ENCODE results near the gene TBX10. TPM values are rescaled to one million over a fixed set of nuclear protein-coding genes. Genes with fewer than 3 reads are reported as not detected.

The TBX10 gene
- polyA plus RNA-seq, 1 of the 3 experiments (the other 2 are of a cell fraction), result not detected

DNA sequence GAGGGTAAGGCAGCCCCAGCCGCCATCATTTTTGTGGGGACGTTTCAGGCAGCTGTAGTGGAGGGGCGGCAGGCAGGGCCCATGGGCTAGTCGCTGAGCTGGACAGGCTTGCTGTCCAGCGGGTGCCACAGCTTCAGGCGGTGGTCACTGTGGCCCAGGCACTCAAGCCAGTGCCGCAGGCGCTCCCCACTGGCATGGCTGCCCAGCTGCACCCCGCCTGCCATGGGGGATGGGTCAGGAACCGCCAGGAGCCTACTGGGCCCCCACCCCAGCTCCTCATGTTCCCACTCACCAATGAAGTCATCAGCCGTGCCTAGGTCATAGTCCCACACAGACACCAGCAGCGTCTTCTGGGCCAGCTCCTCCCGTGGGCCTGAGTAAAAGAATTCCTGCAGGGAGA, 26.8 kb downstream of the TBX10 start:
- no peak overlapping the region for H3K9ac ChIP-seq
- 91% methylated on average over 9 of the region's 13 CpGs for WGBS (ENCODE audit: low lambda C conversion rate)
- H3K36me3 ChIP-seq (replicated peaks in 1 of 2; ENCODE audit: control insufficient read depth in 1 of 2, insufficient read depth in 2 of 2, low read length in 1 of 2), result peaks cover 5 to 42% of the 10 kb centered on the region in 2 experiments
- POLR2A ChIA-PET, result no interaction called here
- no peaks in the 10 kb centered on the region for H3K9me3 ChIP-seq
- no peak overlapping the region for H3K27ac ChIP-seq (ENCODE audit: low read depth in 2 of 2, low read length in 1 of 2)
- peaks cover 7% of the 10 kb centered on the region for H3K79me2 ChIP-seq (ENCODE audit: insufficient read depth)
- no peaks in the 10 kb centered on the region for H3K27me3 ChIP-seq (ENCODE audit: insufficient read depth)
- no peaks in the 10 kb centered on the region for H3F3A ChIP-seq (replicated peaks; ENCODE audit: insufficient read depth)
- no peaks in the 10 kb centered on the region for H3K9me2 ChIP-seq
- peaks cover 1 to 4% of the 10 kb centered on the region in 2 experiments; a peak in 3 of 4 replicates for H3K4me1 ChIP-seq (ENCODE audit: control insufficient read depth in 1 of 2, insufficient read depth in 2 of 2, low read depth in 1 of 2, low read length in 1 of 2)
- no peak for DNase-seq
- TF ChIP-seq RXRA (IDR thresholded peaks at IDR 0.05; ENCODE audit: borderline replicate concordance, low read depth), result no peak
- no peak for TF ChIP-seq MXI1 (IDR thresholded peaks at IDR 0.05; ENCODE audit: low read depth, low read length)
- TF ChIP-seq, protein P1, sequence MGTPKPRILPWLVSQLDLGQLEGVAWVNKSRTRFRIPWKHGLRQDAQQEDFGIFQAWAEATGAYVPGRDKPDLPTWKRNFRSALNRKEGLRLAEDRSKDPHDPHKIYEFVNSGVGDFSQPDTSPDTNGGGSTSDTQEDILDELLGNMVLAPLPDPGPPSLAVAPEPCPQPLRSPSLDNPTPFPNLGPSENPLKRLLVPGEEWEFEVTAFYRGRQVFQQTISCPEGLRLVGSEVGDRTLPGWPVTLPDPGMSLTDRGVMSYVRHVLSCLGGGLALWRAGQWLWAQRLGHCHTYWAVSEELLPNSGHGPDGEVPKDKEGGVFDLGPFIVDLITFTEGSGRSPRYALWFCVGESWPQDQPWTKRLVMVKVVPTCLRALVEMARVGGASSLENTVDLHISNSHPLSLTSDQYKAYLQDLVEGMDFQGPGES (IDR thresholded peaks at IDR 0.05; ENCODE audit: low read depth, low read length), result no peak
- TF ChIP-seq POLR2AphosphoS5 (IDR thresholded peaks at IDR 0.05; ENCODE audit: low read depth, low read length), result no peak
- TF ChIP-seq FOXJ3 (CRISPR knock-in tag; IDR thresholded peaks at IDR 0.05), result no peak
- TF ChIP-seq FOXM1 (IDR thresholded peaks at IDR 0.05; ENCODE audit: low read depth), result no peak
- TF ChIP-seq TEAD4 (IDR thresholded peaks at IDR 0.05; ENCODE audit: borderline replicate concordance, insufficient read depth), result no peak
- no peak for TF ChIP-seq NFIC (IDR thresholded peaks at IDR 0.05; ENCODE audit: borderline replicate concordance)
- no peak for TF ChIP-seq SIN3A (IDR thresholded peaks at IDR 0.05; ENCODE audit: borderline replicate concordance, low read depth, low read length)
- no peak for TF ChIP-seq RFX5 (IDR thresholded peaks at IDR 0.05; ENCODE audit: low read length)
- TF ChIP-seq FOSL2 (IDR thresholded peaks at IDR 0.05; ENCODE audit: borderline replicate concordance, low read depth), result no peak
- TF ChIP-seq, protein P2, sequence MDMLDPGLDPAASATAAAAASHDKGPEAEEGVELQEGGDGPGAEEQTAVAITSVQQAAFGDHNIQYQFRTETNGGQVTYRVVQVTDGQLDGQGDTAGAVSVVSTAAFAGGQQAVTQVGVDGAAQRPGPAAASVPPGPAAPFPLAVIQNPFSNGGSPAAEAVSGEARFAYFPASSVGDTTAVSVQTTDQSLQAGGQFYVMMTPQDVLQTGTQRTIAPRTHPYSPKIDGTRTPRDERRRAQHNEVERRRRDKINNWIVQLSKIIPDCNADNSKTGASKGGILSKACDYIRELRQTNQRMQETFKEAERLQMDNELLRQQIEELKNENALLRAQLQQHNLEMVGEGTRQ (IDR thresholded peaks at IDR 0.05; ENCODE audit: borderline replicate concordance, low read depth, low read length), result no peak
- no peak for TF ChIP-seq CHD2 (IDR thresholded peaks at IDR 0.05; ENCODE audit: low read length, partially characterized antibody)
- no peak for TF ChIP-seq EZH2phosphoT487 (IDR thresholded peaks at IDR 0.05; ENCODE audit: borderline replicate concordance, low read depth)
- TF ChIP-seq, protein P3, sequence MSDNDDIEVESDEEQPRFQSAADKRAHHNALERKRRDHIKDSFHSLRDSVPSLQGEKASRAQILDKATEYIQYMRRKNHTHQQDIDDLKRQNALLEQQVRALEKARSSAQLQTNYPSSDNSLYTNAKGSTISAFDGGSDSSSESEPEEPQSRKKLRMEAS (IDR thresholded peaks at IDR 0.05; ENCODE audit: low read depth), result no peak
- TF ChIP-seq YY1 (IDR thresholded peaks at IDR 0.05; ENCODE audit: low read depth), result no peak
- no peak for TF ChIP-seq GABPA (IDR thresholded peaks at IDR 0.05; ENCODE audit: low read depth)
- TF ChIP-seq EP300 (IDR thresholded peaks at IDR 0.05; ENCODE audit: borderline replicate concordance in 1 of 2, low read depth in 1 of 2, low read length in 1 of 2), result no peak
- TF ChIP-seq, protein P4, sequence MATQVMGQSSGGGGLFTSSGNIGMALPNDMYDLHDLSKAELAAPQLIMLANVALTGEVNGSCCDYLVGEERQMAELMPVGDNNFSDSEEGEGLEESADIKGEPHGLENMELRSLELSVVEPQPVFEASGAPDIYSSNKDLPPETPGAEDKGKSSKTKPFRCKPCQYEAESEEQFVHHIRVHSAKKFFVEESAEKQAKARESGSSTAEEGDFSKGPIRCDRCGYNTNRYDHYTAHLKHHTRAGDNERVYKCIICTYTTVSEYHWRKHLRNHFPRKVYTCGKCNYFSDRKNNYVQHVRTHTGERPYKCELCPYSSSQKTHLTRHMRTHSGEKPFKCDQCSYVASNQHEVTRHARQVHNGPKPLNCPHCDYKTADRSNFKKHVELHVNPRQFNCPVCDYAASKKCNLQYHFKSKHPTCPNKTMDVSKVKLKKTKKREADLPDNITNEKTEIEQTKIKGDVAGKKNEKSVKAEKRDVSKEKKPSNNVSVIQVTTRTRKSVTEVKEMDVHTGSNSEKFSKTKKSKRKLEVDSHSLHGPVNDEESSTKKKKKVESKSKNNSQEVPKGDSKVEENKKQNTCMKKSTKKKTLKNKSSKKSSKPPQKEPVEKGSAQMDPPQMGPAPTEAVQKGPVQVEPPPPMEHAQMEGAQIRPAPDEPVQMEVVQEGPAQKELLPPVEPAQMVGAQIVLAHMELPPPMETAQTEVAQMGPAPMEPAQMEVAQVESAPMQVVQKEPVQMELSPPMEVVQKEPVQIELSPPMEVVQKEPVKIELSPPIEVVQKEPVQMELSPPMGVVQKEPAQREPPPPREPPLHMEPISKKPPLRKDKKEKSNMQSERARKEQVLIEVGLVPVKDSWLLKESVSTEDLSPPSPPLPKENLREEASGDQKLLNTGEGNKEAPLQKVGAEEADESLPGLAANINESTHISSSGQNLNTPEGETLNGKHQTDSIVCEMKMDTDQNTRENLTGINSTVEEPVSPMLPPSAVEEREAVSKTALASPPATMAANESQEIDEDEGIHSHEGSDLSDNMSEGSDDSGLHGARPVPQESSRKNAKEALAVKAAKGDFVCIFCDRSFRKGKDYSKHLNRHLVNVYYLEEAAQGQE (IDR thresholded peaks at IDR 0.05; ENCODE audit: low read depth, low read length), result no peak
- CTCF ChIA-PET, result interaction anchor here (4.6 to 7.1 kb wide), 2 partner anchors 16 to 29 kb away, joined by 24 to 107 read pairs; partner anchors contain the start of genes GSTP1 and NUDT8
- no peak overlapping the region for H3K4me3 ChIP-seq (ENCODE audit: low read depth in 2 of 2, low read length in 1 of 2)
- no peak overlapping the region for H3K4me2 ChIP-seq
- no peak overlapping the region for H2AFZ ChIP-seq (ENCODE audit: low read depth)
- H4K20me1 ChIP-seq (ENCODE audit: insufficient read depth), result peaks cover 2% of the 10 kb centered on the region; the same call in 1 of the 2 replicates
